NOMO-1 (cell line): ENCODE data around the gene DVL3.

Source experiments
- DNase-seq, 2 experiments: peaks; one replicate each; lab custom pipeline; 2025; ENCODE audit not compliant: unreplicated experiment in 2 of 2; lab: John Stamatoyannopoulos, UW

Gene DVL3

GRCh38 chr3:184209146-184209923 is 54.2 kb downstream of the DVL3 start:
- DNase-seq = no peak

GRCh38 chr3:184211297-184211696 is 56.1 kb downstream of the DVL3 start:
- DNase-seq = no peak

- DNase-seq = no peak
Measured at GRCh38 chr3:184211718-184212117, 56.5 kb downstream of the DVL3 start.

GRCh38 chr3:184218814-184219213 is 63.6 kb downstream of the DVL3 start:
- DNase-seq = no peak

GRCh38 chr3:184222521-184222920 is 67.3 kb downstream of the DVL3 start:
- no peak for DNase-seq
